Measurements from ENCODE around the gene MXRA7.

The MXRA7 gene

DNA sequence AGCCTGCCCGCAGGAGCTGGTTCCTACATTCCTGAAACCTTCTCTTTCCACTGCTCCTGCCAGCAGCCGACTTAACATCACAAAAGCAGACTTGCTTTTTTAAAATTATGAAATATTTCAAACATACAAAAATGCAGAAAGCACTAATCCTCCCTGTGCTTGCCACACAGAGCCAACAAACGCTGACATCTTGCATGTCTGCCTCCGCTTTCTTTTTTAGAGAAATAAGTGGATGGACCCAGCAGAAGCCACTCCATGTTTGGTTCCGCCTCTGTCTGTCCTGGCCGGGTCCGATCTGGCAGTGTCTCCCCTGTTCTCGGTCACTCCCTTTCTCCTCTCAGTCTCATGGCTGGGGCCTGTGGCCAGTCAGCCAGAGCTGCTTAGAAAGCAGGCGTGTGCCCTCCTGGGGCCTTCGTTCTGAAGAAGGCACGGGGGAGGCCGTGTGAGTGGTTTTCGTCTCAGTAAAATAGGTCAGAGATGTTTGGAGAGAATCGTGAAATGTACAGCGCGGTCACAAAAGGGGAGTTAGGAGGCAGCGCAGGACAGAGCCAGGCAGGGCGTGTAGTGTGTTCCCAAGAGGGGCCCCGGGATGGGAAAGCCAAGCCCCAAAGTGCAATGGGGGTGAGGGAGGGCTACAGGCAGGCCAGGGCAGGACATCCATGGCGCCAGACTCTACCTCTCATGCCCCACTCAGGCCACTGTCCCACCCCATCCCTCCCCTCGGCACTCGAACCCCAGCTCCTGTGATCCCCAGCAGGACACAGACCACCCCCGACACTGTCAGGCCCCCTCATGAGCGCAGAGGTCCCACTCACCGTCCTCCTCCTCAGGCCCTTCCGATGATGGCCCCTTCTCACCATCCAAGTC lies 23.2 kb downstream of the MXRA7 start:
- no peak for DNase-seq (ENCODE audit: low read depth)

DNA sequence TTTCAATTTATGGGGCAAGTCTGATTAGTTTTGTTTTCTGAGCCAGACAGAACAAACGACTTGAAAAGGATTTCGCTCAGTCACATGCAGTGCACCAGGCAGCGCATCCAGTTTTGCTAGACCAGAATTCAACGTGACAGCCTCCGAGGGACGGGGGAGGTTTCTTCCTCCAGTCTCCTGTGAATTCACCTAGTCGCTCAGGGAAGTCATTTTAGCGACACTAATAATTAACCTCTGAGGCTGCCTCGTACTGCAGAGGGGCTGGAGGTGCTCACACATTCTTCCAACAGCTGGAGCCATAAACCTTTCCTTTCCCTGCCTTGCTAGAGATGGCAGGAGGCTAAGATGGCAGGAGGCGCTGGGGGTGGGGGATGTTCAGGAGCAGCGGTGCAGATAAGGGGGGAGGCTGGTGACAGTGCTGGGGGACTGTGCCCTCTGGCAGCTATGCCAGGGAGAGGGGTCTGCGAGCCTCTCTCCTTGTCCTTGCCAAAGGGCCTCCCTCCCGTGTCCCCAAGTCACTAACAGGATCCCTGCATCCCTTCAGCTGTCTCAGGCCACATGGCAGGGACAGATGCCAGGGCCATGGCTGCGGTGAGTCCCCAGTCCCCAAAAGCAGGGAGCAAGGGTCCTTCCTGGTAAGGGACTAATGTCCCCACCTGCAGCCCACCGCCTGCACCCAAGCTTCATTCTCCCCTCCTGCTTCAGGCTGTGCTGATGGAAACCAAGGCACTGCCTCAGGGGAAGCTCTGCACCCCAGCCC lies 24.0 kb downstream of the MXRA7 start:
- TF ChIP-seq, protein P1, sequence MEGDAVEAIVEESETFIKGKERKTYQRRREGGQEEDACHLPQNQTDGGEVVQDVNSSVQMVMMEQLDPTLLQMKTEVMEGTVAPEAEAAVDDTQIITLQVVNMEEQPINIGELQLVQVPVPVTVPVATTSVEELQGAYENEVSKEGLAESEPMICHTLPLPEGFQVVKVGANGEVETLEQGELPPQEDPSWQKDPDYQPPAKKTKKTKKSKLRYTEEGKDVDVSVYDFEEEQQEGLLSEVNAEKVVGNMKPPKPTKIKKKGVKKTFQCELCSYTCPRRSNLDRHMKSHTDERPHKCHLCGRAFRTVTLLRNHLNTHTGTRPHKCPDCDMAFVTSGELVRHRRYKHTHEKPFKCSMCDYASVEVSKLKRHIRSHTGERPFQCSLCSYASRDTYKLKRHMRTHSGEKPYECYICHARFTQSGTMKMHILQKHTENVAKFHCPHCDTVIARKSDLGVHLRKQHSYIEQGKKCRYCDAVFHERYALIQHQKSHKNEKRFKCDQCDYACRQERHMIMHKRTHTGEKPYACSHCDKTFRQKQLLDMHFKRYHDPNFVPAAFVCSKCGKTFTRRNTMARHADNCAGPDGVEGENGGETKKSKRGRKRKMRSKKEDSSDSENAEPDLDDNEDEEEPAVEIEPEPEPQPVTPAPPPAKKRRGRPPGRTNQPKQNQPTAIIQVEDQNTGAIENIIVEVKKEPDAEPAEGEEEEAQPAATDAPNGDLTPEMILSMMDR (conservative IDR thresholded peaks at IDR 0.05; ENCODE audit: low read depth, low read length): no peak
- no peak for DNase-seq (ENCODE audit: low read depth)
- H3K4me3 ChIP-seq (ENCODE audit: low read depth, low read length): no peak overlapping the region

More for the DNA sequence above, 23.2 kb downstream of the MXRA7 start:
- H3K4me3 ChIP-seq (ENCODE audit: low read depth, low read length): no peak overlapping the region
- TF ChIP-seq, protein P1 (conservative IDR thresholded peaks at IDR 0.05; ENCODE audit: low read depth, low read length): no peak

DNA sequence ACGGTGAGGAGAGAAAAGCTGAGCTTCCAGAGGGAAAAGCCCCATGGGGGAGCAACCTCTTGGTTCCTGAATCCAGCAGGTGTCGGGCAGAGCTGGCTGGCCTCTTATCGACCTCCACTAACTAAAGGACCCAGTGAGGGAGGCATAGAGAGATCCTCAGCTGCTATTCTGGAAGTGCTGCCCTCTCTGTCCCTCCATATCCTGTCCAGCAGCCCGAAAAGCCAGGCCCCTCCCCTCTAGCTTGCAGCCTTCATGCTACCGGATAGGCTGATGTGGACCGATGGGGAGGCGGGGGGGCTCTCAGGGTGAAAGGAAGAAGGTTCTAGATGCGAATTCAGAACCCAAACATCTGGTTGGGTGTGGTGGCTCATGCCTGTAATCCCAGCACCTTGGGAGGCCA lies 24.9 kb downstream of the MXRA7 start:
- TF ChIP-seq, protein P1 (conservative IDR thresholded peaks at IDR 0.05; ENCODE audit: low read depth, low read length): no peak
- no peak overlapping the region for H3K4me3 ChIP-seq (ENCODE audit: low read depth, low read length)
- no peak for DNase-seq (ENCODE audit: low read depth)

DNA sequence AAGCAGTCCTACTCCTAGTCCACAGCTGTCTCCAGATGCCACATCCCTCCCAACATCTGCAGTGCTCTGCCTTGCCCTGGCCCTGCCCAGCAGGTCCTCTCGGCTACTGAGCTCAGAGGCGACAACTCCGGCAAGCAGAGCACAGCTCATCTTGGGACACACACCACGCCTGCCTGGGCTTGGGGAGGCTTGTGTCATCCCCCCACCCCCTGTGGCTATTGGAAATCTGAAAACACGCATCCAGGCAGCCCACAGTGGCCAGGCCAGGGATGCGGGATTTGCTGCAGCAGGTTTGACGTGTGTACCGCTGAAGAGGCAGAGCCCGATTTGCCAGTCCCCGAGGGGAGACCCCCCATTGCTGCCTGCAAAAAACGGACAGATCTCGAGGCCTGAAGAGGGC lies 25.4 kb downstream of the MXRA7 start:
- H3K4me3 ChIP-seq (ENCODE audit: low read depth, low read length): no peak overlapping the region
- no peak for DNase-seq (ENCODE audit: low read depth)
- TF ChIP-seq, protein P1 (conservative IDR thresholded peaks at IDR 0.05; ENCODE audit: low read depth, low read length): no peak

DNA sequence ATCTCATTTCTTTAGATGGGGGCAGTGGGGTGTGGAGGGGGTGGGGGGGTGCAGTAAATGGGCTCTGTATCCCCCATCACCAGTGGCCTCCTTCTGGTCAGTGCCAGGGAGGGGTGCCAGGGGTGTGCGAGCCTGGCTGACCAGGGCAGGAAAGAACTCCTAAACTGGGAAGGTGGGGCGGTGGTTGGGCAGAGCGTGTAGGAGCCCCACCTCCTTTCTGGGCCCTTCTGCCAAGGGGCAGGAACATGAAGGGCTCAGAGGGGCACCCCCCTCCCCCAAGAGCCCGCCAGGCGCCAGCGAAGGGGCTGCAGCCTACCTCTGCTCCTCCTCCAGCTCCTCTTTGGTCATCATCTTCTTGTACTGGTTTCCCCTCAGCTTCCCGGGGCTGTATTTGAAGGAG lies 26.0 kb downstream of the MXRA7 start:
- H3K4me3 ChIP-seq (ENCODE audit: low read depth, low read length): no peak overlapping the region
- DNase-seq (ENCODE audit: low read depth): no peak
- TF ChIP-seq, protein P1 (conservative IDR thresholded peaks at IDR 0.05; ENCODE audit: low read depth, low read length): no peak

DNA sequence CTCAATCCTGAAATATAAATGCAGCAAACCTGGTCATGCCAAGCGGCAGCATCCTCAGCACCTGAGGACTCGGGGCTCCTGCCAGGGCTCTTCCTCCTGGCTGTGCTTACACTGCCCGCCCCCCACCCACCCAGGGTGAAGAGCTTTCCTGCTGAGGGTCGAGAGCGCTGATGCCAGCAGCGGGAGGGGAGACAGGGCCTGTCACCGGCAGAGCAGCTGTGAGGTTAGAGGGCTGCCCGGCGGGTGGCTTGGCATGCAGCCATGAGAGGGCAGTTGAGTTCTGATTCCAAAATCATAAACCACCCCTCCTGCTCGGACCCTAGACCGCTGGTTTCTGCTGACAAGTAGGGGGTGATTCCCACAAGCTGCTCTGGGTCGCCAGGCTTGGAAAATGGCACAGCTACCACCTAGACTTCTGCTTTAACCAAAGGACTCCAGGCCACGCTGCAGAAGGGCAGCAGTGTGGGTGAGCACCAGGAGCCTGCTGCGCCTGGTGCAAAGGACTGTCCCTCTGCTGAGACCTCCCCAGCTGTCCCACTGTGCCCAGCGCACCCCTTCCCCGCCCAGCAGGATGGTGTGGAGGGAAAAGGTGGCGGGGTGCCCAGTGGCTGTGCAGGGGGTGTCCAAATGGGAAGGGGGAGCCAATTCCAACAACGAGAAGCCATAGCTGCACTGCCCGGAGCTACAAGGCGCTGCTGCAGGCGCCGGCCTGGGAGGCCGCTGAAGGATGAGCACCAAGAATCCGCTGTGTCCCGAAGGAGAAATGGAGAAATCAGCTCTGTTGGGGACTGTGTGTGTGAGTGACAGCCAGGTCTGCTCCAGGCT lies 26.6 kb downstream of the MXRA7 start:
- H3K4me3 ChIP-seq (ENCODE audit: low read depth, low read length): no peak overlapping the region
- DNase-seq (ENCODE audit: low read depth): no peak
- TF ChIP-seq, protein P1 (conservative IDR thresholded peaks at IDR 0.05; ENCODE audit: low read depth, low read length): no peak

All from choroid plexus epithelial cell (primary cell).